ENCODE data around the gene PAPOLB.

Gene PAPOLB

GRCh38 chr7:4825081-4825480 lies 36.7 kb downstream of the PAPOLB start:
- no peak for TF ChIP-seq CTCF (IDR thresholded peaks at IDR 0.05; ENCODE audit: low read depth, low read length, missing control alignments)
- DNase-seq (ENCODE audit: low read depth) = no peak
- in situ Hi-C loops (cut with HindIII; ENCODE audit: low sequenced_read_pairs) = no loop called here
- H3K4me3 ChIP-seq (ENCODE audit: low read depth, low read length) = no peak overlapping the region

GRCh38 chr7:4824120-4824775 lies 37.6 kb downstream of the PAPOLB start:
- DNase-seq (ENCODE audit: low read depth) = no peak
- in situ Hi-C loops (cut with HindIII; ENCODE audit: low sequenced_read_pairs) = loop anchor here (25.0 kb wide), 1 partner anchor 263 kb away; no protein-coding TSS in a partner anchor
- H3K4me3 ChIP-seq (ENCODE audit: low read depth, low read length) = no peak overlapping the region
- no peak for TF ChIP-seq CTCF (IDR thresholded peaks at IDR 0.05; ENCODE audit: low read depth, low read length, missing control alignments)

GRCh38 chr7:4823441-4824119 lies 38.2 kb downstream of the PAPOLB start:
- in situ Hi-C loops (cut with HindIII; ENCODE audit: low sequenced_read_pairs) = loop anchor here (25.0 kb wide), 1 partner anchor 264 kb away; no protein-coding TSS in a partner anchor
- no peak for DNase-seq (ENCODE audit: low read depth)
- no peak for TF ChIP-seq CTCF (IDR thresholded peaks at IDR 0.05; ENCODE audit: low read depth, low read length, missing control alignments)
- no peak overlapping the region for H3K4me3 ChIP-seq (ENCODE audit: low read depth, low read length)

- in situ Hi-C loops (cut with HindIII; ENCODE audit: low sequenced_read_pairs) = loop anchor here (25.0 kb wide), 1 partner anchor 265 kb away; no protein-coding TSS in a partner anchor
- no peak overlapping the region for H3K4me3 ChIP-seq (ENCODE audit: low read depth, low read length)
- no peak for DNase-seq (ENCODE audit: low read depth)
- no peak for TF ChIP-seq CTCF (IDR thresholded peaks at IDR 0.05; ENCODE audit: low read depth, low read length, missing control alignments)
Measured at GRCh38 chr7:4822677-4823076, 39.2 kb downstream of the PAPOLB start.

GRCh38 chr7:4820967-4821471 lies 40.8 kb downstream of the PAPOLB start:
- in situ Hi-C loops (cut with HindIII; ENCODE audit: low sequenced_read_pairs) = loop anchor here (25.0 kb wide), 1 partner anchor 266 kb away; no protein-coding TSS in a partner anchor

More at GRCh38 chr7:4820967-4821471, 40.8 kb downstream of the PAPOLB start:
- TF ChIP-seq CTCF (IDR thresholded peaks at IDR 0.05; ENCODE audit: low read depth, low read length, missing control alignments) = no peak
- no peak overlapping the region for H3K4me3 ChIP-seq (ENCODE audit: low read depth, low read length)
- no peak for DNase-seq (ENCODE audit: low read depth)
